Hematopoietic multipotent progenitor cell treated with erythropoietin and hydrocortisone succinate and interleukin-3 and kit ligand, for 8 days (in vitro differentiated cells): ENCODE data around the gene PLA2G2C.
A peak's percentile ranks its signal among the peaks of the same experiment; 100 is the strongest.

ENCODE experiments used
- DNase-seq: peaks from one replicate; pipeline ENCODE4 v3.0.0-alpha.2; 2015

The PLA2G2C gene

DNA sequence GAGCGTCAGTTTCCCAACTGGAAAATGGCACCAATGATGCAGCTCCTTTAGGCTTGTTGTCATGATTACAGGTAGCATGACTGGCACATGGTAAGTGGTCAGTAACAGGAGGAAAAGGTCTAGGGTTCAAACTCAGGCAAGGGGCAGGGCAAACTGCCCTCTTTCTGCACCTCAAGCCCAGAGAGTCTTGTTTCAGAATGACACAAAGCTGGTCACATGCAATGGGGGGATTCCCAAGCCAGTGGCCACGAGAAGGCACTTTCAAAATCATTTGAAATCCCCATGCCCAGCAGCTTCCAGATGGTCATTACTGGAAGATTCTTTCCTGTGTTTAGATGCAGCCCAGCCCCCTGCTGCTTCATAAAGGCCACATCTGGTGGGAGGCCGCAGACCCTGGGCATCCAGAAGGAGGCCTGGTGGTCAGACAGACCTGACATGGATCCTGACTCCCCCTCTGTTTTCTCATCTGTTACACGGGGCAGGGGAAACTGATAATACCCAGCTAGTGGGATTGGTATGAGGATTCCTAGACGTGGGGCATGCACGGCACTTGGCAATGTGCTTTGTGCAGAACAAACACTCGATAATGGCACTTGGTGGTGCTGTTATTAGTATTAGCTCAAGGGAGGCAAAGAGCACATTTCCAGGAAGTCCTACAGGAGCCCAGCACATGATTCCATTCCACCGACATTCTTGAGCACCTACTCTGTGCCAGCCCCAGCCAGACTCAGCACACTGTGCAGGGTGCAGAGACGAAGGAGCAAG is 60.1 kb downstream of the PLA2G2C start:
- DNase-seq, result no peak

GRCh38 chr1:20125100-20125499 is 61.2 kb downstream of the PLA2G2C start:
- DNase-seq, result no peak

GRCh38 chr1:20124456-20125057 is 61.8 kb downstream of the PLA2G2C start:
- DNase-seq, result peak; percentile 87

GRCh38 chr1:20123722-20124455 is 62.4 kb downstream of the PLA2G2C start:
- DNase-seq, result no peak

DNA sequence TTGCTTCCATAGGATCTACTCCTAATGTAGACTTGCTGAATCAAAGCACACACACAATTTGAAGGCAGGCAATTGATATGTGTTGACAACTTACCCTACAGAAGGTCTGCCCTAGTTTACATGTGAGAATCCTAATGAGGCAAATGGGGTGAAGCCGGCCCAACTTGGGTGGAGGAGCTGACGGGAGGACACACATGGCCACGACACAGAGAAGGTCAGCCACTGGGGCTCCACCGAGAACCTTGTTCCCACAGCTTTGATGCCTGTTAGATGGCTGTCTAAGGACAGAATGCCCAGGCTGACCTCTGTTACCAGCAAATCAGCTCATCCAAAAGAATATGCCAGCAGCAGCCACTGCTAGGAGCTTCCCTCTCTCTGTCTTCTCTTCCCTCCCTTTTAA is 65.5 kb downstream of the PLA2G2C start:
- DNase-seq, result no peak

DNA sequence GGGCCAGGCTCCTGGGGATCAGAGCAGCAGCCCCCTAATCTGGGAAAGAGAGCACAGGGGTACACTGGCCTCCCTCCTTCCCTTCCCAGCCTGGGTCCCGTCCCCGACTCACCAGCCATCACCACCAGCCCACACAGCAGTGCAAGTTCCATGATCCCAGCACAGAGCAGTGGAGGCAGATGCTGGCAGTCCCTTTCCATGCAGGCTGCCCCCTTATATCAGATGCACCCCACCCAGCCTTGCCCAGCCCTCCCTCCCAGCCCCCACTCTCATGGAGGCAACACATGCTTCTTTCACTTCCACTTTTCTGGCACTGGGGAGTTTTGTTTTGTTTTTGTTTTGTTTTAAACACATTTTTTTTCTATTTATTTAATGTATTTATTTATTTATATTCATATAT is 67.0 kb downstream of the PLA2G2C start, which contains the start of gene PLA2G2D:
PLA2G2D (minus strand) TSS at position 190 of the 400 bp plus-strand sequence; CDS start at position 152, 38 bp downstream.
- DNase-seq, result no peak

GRCh38 chr1:20117236-20117635 is 69.1 kb downstream of the PLA2G2C start:
- no peak for DNase-seq

DNA sequence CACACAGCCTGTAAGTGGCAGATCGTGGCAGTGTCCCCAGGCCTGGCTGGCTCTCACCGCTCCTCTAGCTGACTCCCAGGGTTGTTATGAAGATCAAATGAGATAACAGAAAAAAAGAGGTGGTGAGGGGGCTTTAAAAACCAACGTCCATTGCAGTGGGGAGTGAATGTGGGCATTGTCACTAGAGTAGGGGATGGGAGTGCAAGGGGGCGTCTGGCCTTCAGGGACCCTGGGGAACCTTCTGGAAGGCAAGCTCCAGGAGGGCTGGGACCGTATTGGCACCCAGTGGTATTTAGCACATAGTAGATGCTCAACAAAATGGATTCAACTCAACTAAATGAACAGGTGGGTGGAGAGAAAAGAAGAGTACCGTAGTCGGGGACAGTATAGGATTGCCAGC is 70.4 kb downstream of the PLA2G2C start:
- no peak for DNase-seq

DNA sequence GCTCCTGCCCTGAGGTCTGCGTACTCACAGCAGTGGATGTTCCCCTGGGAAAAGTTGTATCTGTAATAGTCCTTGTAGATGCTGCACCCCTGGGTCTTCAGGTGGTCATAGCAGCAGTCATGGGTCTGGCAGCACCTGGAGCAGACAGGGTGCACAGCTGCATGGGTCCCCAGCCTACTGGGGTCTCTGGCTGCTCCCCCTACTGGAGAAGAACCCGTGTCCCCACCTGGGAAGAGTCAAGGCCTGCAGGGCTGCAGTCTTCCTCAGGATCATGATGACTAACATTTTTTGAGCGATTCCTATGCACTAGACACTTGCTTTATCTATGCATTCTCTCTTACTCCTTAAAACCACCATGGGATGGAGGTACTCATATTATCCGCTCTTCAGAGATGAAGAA is 70.8 kb downstream of the PLA2G2C start:
- DNase-seq, result no peak

GRCh38 chr1:20114021-20114648 is 72.2 kb downstream of the PLA2G2C start:
- no peak for DNase-seq
